ENCODE data around the gene LPP.

LPP gene

GRCh38 chr3:188198001-188198400 lies 44.0 kb downstream of the LPP start:
- no peaks in the 10 kb centered on the region for H3K36me3 ChIP-seq (replicated peaks; ENCODE audit: insufficient read depth, low read length)
- H3K79me2 ChIP-seq (ENCODE audit: low read length), result no peaks in the 10 kb centered on the region
- no peak overlapping the region for H3K4me3 ChIP-seq (ENCODE audit: low read length)
- no peaks in the 10 kb centered on the region for H3K9me3 ChIP-seq (replicated peaks; ENCODE audit: insufficient read depth, low read length)
- no peaks in the 10 kb centered on the region for H4K20me1 ChIP-seq (ENCODE audit: insufficient read depth, low read length)
- H3K9ac ChIP-seq (ENCODE audit: low read length), result no peak overlapping the region
- no peak overlapping the region for H2AFZ ChIP-seq (ENCODE audit: low read length)
- no peak overlapping the region for H3K4me2 ChIP-seq (ENCODE audit: low read depth, low read length)
- DNase-seq, result no peak
- H3F3A ChIP-seq (ENCODE audit: insufficient read depth, low read length), result no peaks in the 10 kb centered on the region
- no peak overlapping the region for H3K27ac ChIP-seq (ENCODE audit: low read length)
- no peaks in the 10 kb centered on the region for H3K4me1 ChIP-seq (ENCODE audit: low read length)
- no peaks in the 10 kb centered on the region for H3K27me3 ChIP-seq (replicated peaks; ENCODE audit: insufficient read depth, low read length)
- no peak for TF ChIP-seq CTCF (IDR thresholded peaks at IDR 0.05; ENCODE audit: low read length)
- TF ChIP-seq EZH2phosphoT487 (IDR thresholded peaks at IDR 0.05; ENCODE audit: low read length), result no peak
- TF ChIP-seq EZH2 (optimal IDR thresholded peaks at IDR 0.05; ENCODE audit: low read depth, low read length), result no peak
- H3K9me2 ChIP-seq (replicated peaks; ENCODE audit: insufficient read depth, low read length), result no peaks in the 10 kb centered on the region

- H3K4me2 ChIP-seq (ENCODE audit: low read depth, low read length), result no peak overlapping the region
- no peaks in the 10 kb centered on the region for H3K27me3 ChIP-seq (replicated peaks; ENCODE audit: insufficient read depth, low read length)
- H3K4me1 ChIP-seq (ENCODE audit: low read length), result no peaks in the 10 kb centered on the region
- no peaks in the 10 kb centered on the region for H3K79me2 ChIP-seq (ENCODE audit: low read length)
- H3K4me3 ChIP-seq (ENCODE audit: low read length), result no peak overlapping the region
- H3K9ac ChIP-seq (ENCODE audit: low read length), result no peak overlapping the region
- no peak for DNase-seq
- TF ChIP-seq EZH2 (optimal IDR thresholded peaks at IDR 0.05; ENCODE audit: low read depth, low read length) (no peak), EZH2phosphoT487 (IDR thresholded peaks at IDR 0.05; ENCODE audit: low read length) (no peak), CTCF (IDR thresholded peaks at IDR 0.05; ENCODE audit: low read length) (no peak)
- H3K9me3 ChIP-seq (replicated peaks; ENCODE audit: insufficient read depth, low read length), result no peaks in the 10 kb centered on the region
- no peak overlapping the region for H2AFZ ChIP-seq (ENCODE audit: low read length)
- no peaks in the 10 kb centered on the region for H3F3A ChIP-seq (ENCODE audit: insufficient read depth, low read length)
- no peak overlapping the region for H3K27ac ChIP-seq (ENCODE audit: low read length)
- H4K20me1 ChIP-seq (ENCODE audit: insufficient read depth, low read length), result no peaks in the 10 kb centered on the region
- H3K36me3 ChIP-seq (replicated peaks; ENCODE audit: insufficient read depth, low read length), result no peaks in the 10 kb centered on the region
- H3K9me2 ChIP-seq (replicated peaks; ENCODE audit: insufficient read depth, low read length), result no peaks in the 10 kb centered on the region
These were observed 44.9 kb downstream of the LPP start for GRCh38 chr3:188198760-188199327.

- Histone ChIP-seq H3K4me1 (ENCODE audit: low read length) (no peaks in the 10 kb centered on the region), H3K27ac (ENCODE audit: low read length) (no peak overlapping the region), H4K20me1 (ENCODE audit: insufficient read depth, low read length) (no peaks in the 10 kb centered on the region), H3K4me3 (ENCODE audit: low read length) (no peak overlapping the region), H2AFZ (ENCODE audit: low read length) (no peak overlapping the region), H3K9ac (ENCODE audit: low read length) (no peak overlapping the region), H3K9me2 (replicated peaks; ENCODE audit: insufficient read depth, low read length) (no peaks in the 10 kb centered on the region), H3F3A (ENCODE audit: insufficient read depth, low read length) (no peaks in the 10 kb centered on the region), H3K36me3 (replicated peaks; ENCODE audit: insufficient read depth, low read length) (no peaks in the 10 kb centered on the region), H3K4me2 (ENCODE audit: low read depth, low read length) (no peak overlapping the region), H3K27me3 (replicated peaks; ENCODE audit: insufficient read depth, low read length) (no peaks in the 10 kb centered on the region), H3K79me2 (ENCODE audit: low read length) (no peaks in the 10 kb centered on the region), H3K9me3 (replicated peaks; ENCODE audit: insufficient read depth, low read length) (no peaks in the 10 kb centered on the region)
- TF ChIP-seq CTCF (IDR thresholded peaks at IDR 0.05; ENCODE audit: low read length) (no peak), EZH2phosphoT487 (IDR thresholded peaks at IDR 0.05; ENCODE audit: low read length) (no peak), EZH2 (optimal IDR thresholded peaks at IDR 0.05; ENCODE audit: low read depth, low read length) (no peak)
- no peak for DNase-seq
These were observed 45.4 kb downstream of the LPP start for GRCh38 chr3:188199386-188199785.

All from MM.1S (cell line).